ENCODE measurements around the gene AKAP7.

The AKAP7 gene

GRCh38 chr6:131197716-131198115, 62.4 kb downstream of the AKAP7 start:
- no peak for DNase-seq (ENCODE audit: insufficient read length, low spot score)
- FAIRE-seq: no peak

DNA sequence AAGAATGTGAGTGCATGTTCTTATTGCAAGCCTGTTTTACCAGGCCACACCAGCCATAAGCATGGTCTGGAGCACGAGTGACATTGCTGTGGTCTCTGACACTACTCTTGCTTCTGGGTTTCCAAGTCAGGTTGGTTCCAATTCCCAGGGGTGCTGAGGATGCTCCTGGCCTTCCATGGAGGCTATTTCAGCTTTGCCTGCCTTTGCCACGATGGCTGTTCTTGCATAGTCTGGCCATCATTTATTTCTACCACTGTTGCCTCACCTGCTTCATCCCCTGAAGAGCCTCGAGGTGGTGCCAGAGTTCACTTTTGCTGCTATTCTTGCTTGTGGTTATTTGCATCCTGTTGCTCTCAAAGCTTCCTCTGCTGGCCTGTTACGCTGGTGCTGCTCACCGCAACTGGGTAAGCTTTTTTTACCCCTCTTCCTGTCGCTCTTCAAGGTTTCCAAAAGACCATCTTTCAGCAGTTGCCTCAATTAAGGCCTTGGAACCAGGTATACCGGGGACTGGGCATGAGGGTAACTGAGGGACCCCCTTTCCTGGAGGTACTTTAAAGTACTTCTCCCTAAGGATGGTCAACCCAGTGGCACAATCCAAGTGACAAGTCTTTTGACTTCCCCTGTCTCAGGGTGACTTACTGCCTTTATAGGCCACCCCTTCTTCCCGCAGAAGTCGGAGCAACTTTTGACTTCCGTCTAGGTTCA, 64.5 kb downstream of the AKAP7 start:
- peak; percentile 28 for FAIRE-seq

GRCh38 chr6:131205481-131206244, 70.4 kb downstream of the AKAP7 start:
- DNase-seq (ENCODE audit: insufficient read length, low spot score): no peak
- no peak for FAIRE-seq

More for the DNA sequence above, 64.5 kb downstream of the AKAP7 start:
- DNase-seq (ENCODE audit: insufficient read length, low spot score): peak; percentile 65

DNA sequence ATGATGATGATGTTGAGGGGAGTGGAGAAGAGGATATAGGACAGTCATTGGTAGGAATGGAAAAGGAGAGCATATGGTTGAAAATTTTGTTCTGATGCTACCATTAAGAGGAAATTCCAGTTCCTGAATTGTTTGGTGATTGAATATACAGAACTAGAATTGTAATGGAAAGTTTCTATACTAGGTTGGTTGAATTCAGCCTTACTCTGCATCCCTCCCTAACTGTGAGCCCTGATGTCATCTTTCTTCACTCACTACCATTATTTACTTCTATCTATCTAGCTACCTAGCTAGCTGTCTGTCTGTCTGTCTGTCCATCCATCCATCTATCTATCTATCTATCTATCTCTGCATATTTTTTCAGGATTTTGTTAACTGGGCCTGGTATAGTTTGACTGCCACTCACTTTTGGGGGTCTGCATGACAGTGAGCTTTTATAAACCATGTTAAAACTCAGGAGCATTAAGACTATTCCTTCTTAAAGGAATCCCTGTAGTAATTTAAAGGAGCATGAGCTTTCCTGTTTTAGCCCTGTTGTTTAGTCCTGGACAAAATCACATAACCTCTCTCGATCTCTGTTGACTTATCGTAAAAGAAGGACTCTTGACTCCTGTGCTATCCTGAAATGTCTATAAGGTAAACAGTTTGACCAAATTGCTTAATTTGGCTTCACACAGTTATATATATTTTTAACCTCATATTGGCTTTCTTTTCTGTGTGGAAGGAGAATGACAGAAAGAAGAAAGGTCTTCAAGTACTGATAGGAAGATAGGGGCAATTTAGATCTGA, 71.4 kb downstream of the AKAP7 start:
- FAIRE-seq: no peak
- DNase-seq (ENCODE audit: insufficient read length, low spot score): no peak

DNA sequence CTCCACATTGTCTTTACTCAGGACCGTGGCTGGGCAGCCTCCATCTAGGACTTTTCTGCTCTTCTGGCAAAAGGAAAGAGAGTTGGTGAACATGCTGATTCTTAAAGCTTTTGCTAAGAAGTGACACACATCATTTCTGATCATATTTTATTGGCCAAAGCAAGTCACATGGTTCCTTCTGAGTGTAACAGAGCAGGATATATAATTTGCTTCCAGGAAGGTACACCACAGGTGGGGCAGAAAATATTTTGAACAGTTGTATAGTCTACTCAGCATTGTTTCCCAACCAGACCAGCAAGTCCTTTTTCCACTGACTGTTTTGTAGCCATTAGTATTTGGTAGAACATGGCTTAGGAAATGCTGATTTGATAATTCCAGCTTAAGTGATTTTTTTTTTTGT, 73.5 kb downstream of the AKAP7 start:
- FAIRE-seq (no peak), DNase-seq (ENCODE audit: insufficient read length, low spot score) (no peak)

DNA sequence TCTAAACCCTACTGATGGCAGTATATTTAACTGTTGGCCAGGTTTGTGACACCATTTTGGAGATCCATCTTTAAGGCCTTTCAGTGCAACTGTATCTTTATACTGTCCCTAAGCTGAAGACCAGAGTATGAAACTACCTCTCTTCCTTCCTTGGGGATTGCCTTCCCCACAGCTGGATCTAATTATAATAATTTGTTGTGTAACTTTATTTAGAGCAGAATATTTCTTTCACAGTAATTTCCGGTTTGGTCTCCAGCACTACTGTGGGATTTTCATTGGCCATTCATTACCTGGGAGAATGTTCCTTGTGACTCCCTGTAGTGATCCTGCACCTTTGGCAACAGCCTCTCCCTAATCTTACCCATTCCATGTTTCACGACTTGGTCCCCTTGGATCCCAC, 75.2 kb downstream of the AKAP7 start:
- DNase-seq (ENCODE audit: insufficient read length, low spot score): no peak
- no peak for FAIRE-seq

DNA sequence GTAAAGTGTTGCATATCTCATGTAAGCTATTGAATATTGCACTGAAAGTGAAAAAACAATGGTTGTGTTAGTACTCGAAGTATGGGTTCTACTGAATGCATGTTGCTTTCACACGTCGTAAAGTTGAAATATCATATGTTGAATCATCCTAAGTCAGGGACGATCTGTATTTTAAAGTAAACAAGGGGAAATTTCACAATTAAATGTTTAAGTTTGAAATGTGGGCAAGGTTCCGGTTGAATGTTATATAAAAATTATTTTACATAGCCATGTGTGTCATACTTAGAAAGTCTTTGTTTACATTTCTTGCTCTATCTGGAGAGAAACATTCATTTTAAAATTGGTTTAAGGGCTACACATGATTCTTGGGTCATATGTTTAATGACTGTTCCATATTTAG, 76.8 kb downstream of the AKAP7 start:
- no peak for DNase-seq (ENCODE audit: insufficient read length, low spot score)
- FAIRE-seq: no peak

DNA sequence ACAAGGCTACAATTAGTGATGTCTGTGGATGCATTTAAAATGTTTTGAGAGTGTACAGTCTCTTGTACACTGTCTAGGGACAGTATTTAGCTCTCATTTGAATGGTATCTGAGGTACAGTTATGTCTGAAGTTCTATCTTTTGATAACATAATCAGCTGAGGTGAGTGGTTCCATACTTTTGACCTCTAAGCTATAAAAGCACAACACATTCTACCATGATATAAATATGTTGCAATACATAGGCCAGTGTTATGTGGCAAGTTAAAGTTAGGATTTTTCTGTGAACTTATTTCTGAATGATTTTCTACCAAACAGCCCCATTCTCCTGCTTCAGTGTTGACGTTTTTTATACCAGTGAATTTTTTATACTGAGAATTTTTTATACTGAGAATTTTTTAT, 77.6 kb downstream of the AKAP7 start:
- DNase-seq (ENCODE audit: insufficient read length, low spot score): no peak
- FAIRE-seq: no peak

- no peak for FAIRE-seq
- DNase-seq (ENCODE audit: insufficient read length, low spot score): no peak
These were observed 78.3 kb downstream of the AKAP7 start for GRCh38 chr6:131213501-131213990.

- DNase-seq (ENCODE audit: insufficient read length, low spot score) (no peak), FAIRE-seq (no peak)
These were observed 80.0 kb downstream of the AKAP7 start for GRCh38 chr6:131215219-131215618.

- no peak for DNase-seq (ENCODE audit: insufficient read length, low spot score)
- no peak for FAIRE-seq
These were observed 81.0 kb downstream of the AKAP7 start for GRCh38 chr6:131216246-131216645.

DNA sequence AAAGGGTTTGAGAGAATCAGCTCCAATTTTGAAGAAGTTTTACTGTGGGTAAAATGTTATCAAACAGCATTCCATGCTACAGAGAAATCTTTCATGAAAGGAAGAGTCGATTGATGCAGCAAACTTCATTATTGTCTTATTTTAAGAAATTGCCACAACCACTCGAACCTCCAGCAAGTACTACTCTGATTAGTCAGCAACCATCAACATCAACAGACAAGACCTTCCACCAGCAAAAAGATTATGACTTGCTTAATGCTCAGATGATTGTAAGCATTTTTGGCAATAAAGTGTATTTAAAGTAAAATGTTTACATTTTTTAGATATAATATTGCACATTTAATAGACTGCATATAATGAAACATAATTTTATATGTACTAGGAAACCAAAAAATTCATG, 87.5 kb downstream of the AKAP7 start:
- DNase-seq (ENCODE audit: insufficient read length, low spot score) (no peak), FAIRE-seq (no peak)

DNA sequence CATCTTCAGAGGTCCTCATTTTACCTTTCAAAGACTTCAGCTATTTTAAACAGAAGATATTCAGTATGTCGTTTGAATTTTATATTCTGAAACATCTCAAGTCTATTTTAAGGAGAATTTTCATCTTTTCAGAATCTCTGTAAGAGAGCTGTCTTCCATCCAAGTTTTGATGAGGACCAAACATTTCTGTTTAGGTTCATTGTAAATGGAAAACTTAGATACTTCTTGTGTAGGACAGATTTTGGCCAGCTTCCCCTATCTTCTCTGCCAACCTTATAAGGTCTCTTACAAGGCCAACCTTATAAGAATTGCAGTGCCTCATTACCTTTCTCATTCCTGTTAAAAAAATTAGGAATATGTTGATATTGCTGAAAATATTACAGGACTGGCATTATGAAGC, 88.1 kb downstream of the AKAP7 start:
- DNase-seq (ENCODE audit: insufficient read length, low spot score): no peak
- FAIRE-seq: no peak

DNA sequence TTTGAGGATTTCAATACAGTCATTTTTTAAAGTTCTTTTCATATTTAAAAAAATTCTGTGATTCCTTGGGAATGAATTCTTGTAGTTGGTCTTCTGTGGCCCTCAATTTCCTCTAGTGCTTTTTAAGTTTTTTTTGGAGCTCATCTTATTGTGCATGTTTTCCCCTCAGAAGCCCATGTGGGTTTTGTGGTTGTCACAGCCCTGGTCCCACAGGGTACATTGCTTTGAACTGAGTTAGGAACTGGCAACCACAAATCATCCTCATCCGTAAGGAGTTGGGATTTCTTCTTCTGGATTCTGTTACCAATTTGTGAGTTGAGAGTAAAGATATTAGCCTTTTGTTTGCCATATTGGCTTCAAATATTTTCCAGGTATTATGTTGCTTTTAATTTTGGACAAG, 89.9 kb downstream of the AKAP7 start:
- no peak for FAIRE-seq
- no peak for DNase-seq (ENCODE audit: insufficient read length, low spot score)

- no peak for DNase-seq (ENCODE audit: insufficient read length, low spot score)
- peak; percentile 63 for FAIRE-seq
These were observed 90.7 kb downstream of the AKAP7 start for GRCh38 chr6:131225959-131226358.

GRCh38 chr6:131226459-131227157, 91.3 kb downstream of the AKAP7 start:
- DNase-seq (ENCODE audit: insufficient read length, low spot score) (no peak), FAIRE-seq (no peak)

DNA sequence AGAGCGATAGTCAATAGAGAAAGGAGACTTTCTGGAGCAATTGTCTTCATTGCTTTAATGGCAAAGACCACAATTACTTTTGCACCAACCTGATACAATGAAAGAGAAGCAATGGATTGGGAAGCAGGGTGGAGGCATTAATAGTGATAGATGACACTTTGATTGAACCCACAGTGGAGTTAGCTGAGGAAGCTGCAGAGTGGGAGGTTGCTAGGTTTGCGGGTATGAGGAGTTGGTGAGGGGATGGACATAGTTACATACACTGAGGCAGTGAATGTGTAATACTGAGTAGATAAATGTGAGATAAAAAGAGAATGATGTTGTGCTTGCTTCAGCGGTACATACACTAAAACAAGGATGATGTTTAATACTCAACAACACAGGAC, 91.9 kb downstream of the AKAP7 start:
- no peak for FAIRE-seq

GRCh38 chr6:131231103-131231502, 95.8 kb downstream of the AKAP7 start:
- no peak for FAIRE-seq
- DNase-seq (ENCODE audit: insufficient read length, low spot score): peak; percentile 12

More for the DNA sequence above, 91.9 kb downstream of the AKAP7 start:
- no peak for DNase-seq (ENCODE audit: insufficient read length, low spot score)

DNA sequence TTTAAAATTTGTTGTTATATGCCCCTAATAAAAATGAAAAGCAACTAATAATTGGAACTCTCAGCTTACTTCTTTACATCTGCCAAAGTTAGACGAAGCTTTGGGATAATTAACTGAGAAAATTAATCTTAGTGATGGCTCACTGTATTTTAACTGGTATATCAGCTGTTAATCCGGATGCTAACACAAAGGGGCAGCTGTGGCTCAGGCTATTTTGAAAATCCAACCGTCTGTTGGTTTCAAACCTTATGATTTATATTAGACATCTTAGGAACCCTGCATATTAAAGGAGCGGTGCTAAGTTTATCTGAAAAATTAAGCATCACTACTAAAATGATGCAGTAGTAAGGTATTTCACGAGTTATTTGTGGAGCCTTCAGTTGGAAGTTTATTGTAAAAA, 96.6 kb downstream of the AKAP7 start:
- FAIRE-seq (no peak), DNase-seq (ENCODE audit: insufficient read length, low spot score) (no peak)

DNA sequence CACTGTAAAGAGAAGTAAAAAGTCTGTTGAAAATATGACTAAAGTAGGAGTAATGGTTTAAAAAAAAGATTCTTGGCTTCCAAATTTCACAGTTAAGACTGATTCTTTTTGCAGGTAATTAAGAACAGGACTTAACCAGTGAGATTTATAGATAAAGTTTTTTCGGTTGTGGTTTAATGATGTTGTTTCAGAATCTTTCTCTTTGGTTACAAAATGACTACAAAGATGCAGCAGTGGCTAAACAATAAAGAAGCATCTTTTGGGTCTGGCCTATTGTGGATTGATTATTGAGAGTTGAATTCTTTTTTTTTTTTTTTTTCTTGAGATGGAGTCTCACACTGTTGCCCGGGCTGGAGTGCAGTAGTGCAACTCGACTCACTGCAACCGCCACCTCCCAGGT, 109.7 kb downstream of the AKAP7 start:
- no peak for FAIRE-seq
- DNase-seq (ENCODE audit: insufficient read length, low spot score): no peak

- FAIRE-seq (no peak), DNase-seq (ENCODE audit: insufficient read length, low spot score) (no peak)
These were observed 114.9 kb downstream of the AKAP7 start for GRCh38 chr6:131250122-131250521.

Data from HTR-8/SVneo (cell line).